Activated T-cell treated with anti-CD3 and anti-CD28 coated beads for 48 hours (primary cell): ENCODE data around the gene CCNB1IP1.
A peak's percentile ranks its signal among the peaks of the same experiment; 100 is the strongest.
"Not testable (repeated sequence)": the region's sequence is repeated elsewhere in the genome, so short reads cannot be mapped to it uniquely, and the experiment has no call there.

Source experiments
- DNase-seq: peaks from one replicate; pipeline ENCODE4 v3.0.0-alpha.2; 2020; ENCODE audit warnings: low read depth

CCNB1IP1 gene

GRCh38 chr14:20332788-20333493, at the start of gene CCNB1IP1:
Gene CCNB1IP1 (minus strand): TSS chr14:20333279. CDS start chr14:20316523, 16,756 bp downstream.
- peak; percentile 22 for DNase-seq

DNA sequence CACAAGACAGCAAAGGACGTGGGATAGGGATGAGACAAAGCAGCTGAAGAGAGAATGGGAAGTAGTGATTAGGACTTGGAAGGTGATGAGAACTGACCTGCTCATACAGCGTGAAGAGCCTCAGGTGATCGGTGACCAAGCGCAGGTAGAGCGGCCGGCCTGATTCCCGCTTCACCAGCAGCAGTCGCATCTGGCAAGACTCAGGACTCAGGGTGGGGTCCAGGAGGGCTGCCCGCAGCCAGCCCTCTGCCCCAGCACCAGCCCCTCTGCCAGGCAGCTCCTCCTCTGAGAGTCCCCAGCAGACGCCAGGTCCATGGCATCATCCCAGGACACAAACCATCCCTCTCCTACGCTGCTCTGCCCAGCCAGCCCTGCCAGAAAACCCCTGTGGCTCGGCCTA, 49.4 kb upstream of the CCNB1IP1 start:
- DNase-seq = no peak

DNA sequence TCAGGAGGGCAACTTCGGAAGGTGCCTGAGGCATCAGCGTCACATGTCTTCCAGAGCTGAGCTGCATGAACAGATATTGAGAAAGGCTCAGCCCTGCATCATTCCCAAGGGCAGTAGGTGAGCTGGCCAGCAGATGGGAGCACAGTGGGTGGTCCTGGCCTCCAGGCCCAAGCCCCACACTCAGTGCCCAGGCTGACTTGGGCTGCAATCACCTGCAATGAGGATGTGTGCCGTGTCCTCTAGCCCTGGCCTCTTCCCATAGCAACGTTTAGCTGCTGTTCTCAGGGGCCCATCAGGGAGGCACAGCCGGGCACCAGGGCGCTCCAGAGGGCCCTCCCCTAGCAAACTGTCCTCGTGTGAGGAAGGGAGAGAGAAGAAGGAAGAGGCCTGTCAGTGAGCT, 48.3 kb upstream of the CCNB1IP1 start:
- DNase-seq = no peak

- DNase-seq = no peak
Measured at GRCh38 chr14:20380681-20381080, 47.6 kb upstream of the CCNB1IP1 start.

GRCh38 chr14:20379743-20380142, 46.7 kb upstream of the CCNB1IP1 start:
- no peak for DNase-seq

- DNase-seq = no peak
Measured at GRCh38 chr14:20377171-20377570, 44.1 kb upstream of the CCNB1IP1 start.

DNA sequence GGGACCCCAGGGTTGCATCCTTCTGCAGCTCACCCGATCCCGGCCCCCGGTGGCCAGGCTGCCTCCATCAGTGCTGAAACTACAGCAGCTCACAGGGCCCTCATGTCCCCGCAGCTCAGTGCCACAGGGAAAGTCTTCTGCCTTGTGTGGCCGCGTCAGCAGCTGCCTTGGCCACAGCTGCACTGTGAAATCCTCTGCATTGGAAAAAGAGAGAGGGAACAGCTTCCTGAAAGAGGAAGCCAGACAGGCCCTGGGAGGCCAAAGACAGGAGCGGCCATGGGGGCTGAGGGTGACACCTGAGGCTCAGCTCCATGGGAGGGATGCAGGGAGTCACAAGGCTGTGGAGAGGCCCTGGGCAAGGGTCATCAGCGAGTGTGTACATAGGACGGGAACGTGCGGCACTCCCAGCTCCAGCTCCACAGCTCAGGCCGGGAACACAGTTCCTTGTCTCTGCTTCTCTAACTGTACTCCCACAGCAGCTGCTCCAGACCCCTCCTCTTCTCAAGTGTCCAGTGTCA, 43.1 kb upstream of the CCNB1IP1 start:
- no peak for DNase-seq

DNA sequence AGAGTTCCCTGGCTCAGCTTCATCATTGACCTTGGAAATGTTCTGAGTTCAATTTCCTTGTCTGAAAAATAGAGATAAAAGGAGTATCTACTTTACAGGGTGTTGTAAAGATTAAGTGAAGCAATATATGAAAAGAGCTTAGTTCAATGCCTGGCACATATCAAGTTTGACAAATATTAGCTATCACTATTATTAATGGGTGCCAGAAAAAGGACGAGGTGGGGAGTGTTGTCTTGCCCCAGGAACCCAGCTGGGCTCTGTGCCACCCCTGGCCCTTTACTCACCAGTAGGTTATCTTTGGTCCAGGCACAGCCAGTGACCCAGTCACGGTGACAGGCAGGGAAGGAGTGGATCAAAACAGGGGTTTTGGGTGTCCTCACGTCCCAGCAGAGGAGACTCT, 42.4 kb upstream of the CCNB1IP1 start:
- DNase-seq = no peak

DNA sequence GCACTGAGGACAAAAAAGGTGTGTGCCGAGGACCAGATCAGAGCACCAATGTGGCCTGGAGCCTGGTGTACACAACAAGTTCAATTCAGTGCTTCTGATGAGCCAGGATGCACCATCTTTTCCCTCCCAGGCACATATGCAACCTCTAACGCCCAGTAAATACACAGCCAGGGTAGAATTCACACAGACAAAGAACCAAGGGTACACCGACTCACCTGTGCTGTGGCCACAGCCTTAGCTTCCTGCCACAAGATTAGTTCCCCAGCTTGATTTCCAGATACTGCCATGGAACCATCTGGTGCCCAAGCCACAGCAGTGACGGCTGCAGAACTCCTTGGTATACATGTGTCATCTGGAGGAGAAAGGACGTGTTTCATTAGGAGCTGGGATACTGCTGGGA, 39.7 kb upstream of the CCNB1IP1 start:
- DNase-seq = no peak

GRCh38 chr14:20365928-20366327, 32.8 kb upstream of the CCNB1IP1 start:
- no peak for DNase-seq

DNA sequence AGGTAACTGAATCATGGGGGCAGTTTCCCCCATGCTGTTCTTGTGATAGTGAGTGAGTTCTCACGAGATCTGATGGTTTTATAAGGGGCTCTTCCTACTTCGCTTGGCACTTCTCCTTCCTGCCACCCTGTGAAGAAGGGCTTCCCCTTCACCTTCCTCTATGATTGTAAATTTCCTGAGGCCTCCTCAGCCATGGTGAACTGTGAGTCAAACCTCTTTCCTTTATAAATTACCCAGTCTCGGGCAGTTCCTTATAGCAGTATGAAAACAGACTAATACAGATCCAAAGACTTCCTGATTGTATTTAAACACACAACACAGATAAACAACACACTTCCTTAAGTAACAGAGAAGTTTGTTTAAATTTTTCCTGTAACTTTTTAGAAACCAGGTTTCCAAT, 25.4 kb upstream of the CCNB1IP1 start:
- not testable (repeated sequence) for DNase-seq

GRCh38 chr14:20356422-20356821, 23.3 kb upstream of the CCNB1IP1 start:
- no peak for DNase-seq

DNA sequence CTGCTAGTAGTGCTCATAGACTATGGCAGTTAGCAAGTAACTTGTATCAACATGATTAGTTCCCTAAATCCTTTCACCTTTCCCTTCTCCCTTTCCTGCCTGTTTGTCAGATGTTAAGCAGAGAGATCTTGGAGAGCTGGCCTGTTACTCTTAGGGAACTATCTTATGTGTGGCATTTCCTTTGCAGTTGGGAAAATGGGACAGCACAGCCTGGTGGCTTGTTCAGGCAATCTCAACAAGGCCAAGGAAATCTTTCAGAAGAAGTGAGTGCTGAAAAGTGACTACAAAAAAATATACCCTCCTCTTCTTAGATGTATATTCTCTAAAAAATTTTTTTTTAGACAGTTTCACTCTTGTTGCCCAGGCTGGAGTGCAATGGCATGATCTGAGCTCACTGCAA, 17.8 kb upstream of the CCNB1IP1 start:
- DNase-seq = no peak

- DNase-seq = no peak
Measured at GRCh38 chr14:20350282-20350681, 17.2 kb upstream of the CCNB1IP1 start.

- no peak for DNase-seq
Measured at GRCh38 chr14:20347747-20348146, 14.7 kb upstream of the CCNB1IP1 start.

- no peak for DNase-seq
Measured at GRCh38 chr14:20346713-20347112, 13.6 kb upstream of the CCNB1IP1 start.

- no peak for DNase-seq
Measured at GRCh38 chr14:20345366-20345765, 12.3 kb upstream of the CCNB1IP1 start.

GRCh38 chr14:20343862-20344220, 10.8 kb upstream of the CCNB1IP1 start:
- no peak for DNase-seq

DNA sequence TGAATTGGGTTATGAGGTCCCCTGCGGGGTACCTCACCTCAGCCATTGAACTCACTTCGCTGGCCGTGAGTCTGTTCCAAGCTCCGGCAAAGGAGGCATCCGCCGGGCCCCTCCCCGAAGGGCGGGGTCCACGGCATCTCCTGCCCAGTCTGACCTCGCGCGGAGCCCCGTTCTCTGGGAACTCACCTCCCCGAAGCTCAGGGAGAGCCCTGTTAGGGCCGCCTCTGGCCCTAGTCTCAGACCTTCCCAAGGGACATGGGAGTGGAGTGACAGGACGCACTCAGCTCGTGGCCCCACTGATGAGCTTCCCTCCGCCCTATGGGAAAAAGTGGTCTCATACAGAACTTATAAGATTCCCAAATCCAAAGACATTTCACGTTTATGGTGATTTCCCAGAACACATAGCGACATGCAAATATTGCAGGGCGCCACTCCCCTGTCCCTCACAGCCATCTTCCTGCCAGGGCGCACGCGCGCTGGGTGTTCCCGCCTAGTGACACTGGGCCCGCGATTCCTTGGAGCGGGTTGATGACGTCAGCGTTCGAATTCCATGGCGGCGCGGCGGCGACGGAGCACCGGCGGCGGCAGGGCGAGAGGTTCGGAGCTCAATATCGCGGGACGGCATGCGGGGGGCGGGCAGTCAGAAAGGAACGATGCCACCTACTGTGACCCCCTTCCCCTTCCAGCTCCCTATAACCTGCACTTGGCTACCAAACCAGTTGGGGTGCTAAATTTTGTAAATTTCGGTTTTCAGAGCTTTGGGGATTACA, 10.2 kb upstream of the CCNB1IP1 start, which contains the start of gene PARP2:
PARP2 (plus strand) TSS at position 544 of the 770 bp plus-strand sequence; CDS start at position 551, 7 bp downstream.
- DNase-seq = peak; percentile 97

DNA sequence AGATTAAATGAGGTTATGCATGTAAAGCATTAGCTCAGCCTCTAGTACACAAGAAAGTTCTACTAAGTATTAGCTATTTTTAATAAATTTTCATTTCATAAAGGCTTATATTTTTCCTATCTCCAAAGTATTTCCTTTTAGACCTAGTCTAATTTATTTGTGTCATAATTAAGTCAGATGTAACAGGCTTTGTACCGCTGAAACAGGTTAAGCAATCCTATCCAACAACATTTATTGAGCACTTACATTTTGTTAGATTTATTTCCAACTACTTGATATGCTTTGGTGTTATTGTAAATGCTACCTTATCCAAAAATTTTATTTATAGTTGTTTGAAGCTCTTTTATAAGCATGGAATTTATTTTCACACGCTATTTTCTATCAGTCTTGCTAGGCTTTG, 8.6 kb upstream of the CCNB1IP1 start:
- DNase-seq = no peak

DNA sequence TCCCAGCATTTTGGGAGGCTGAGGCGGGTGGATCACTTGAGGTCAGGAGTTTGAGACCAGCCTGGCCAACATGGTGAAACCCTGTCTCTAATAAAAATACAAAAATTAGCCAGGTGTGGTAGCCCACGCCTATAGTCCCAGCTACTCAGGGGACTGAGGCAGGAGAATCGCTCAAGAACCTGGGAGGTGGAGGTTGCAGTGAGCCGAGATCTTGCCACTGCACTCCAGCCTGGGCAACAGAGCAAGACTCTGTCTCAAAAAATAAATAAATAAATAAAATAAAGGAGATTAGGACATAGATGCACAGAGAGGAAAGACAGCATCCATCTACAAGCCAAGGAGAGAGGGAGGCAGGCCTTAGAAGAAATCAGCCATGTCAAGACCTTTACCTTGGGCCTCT, 8.0 kb upstream of the CCNB1IP1 start:
- DNase-seq = not testable (repeated sequence)

DNA sequence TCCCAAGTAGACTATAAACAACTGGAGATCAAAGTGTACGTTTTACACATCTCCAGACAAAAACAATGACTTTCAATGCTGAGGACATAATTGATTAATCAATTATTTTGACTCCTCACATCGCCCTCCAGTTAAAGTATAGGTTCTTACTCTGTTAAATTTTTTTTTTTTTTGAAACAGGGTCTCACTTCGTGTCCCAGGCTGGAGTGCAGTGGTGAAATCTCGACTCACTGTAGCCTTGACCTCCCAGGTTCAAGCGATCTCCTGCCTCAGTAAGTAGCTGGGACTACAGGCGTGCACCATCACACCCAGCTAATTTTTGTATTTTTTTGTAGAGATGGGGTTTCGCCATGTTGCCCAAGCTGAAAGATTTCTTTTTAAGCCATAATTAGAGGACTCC, 938 bp upstream of the CCNB1IP1 start:
- DNase-seq = no peak

- no peak for DNase-seq
Measured at GRCh38 chr14:20333494-20333841, 389 bp upstream of the CCNB1IP1 start.

DNA sequence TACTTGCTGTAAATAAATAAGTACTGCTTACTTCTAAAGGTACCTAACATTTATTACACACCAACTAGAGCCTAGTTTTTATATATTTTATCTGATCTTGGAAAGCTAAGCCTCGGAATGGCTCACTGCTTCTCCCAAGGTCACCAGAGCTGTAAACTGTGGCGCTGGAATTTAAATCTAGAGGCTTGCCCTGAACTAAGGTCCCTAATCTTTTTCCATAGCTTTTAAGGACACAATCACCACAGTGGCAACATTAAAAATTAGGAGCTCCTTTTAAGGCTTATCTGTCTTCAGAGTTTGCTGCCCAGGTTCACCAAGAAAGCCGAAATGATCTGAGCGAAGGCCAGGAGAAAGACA, 670 bp downstream of the CCNB1IP1 start:
- no peak for DNase-seq
